ENCODE measurements around the gene CCR4.
"Not testable (repeated sequence)": the region's sequence is repeated elsewhere in the genome, so short reads cannot be mapped to it uniquely, and the experiment has no call there.

The CCR4 gene

DNA sequence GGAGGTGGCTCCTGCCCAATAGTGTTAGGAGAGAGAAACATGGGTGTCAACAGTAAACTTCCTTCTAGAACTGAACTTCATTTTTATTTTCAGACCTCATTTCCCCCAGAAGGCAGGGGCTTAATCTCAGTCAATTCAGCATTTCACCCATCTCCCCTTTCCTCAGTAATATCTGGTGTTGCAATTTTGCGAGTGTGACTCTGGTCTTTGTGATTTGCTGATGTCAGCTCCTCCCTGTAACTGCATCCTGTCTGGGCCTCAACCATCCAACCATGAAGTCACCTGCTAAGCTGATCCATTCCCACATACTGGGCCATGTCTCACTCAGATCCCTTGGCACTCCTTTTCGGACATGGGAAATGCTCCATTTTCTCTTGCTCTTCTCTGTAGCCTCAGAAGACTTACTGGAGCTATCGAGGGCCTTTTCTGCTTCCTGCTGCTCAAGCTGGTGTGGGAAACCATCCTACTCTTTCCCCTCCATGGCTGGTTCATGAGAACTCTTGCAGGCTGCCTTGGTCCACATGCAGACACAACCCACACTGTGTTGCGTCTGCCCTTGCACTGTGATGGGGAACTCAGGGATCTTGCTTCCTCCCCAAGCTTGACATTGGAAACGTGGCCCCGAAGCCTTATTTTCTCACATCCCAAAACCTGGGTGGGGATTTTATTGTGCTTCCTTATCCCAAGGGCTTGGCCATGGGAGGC is 24.6 kb downstream of the CCR4 start:
- Histone ChIP-seq H3K27ac (ENCODE audit: low read depth in 2 of 2, low read length in 2 of 2) (no peak overlapping the region), H3K36me3 (ENCODE audit: control insufficient read depth in 2 of 2, insufficient read depth in 2 of 2, low read length in 2 of 2) (no peaks in the 10 kb centered on the region), H3K9ac (ENCODE audit: low read depth in 1 of 2, low read length in 2 of 2) (no peak overlapping the region), H3K4me3 (ENCODE audit: low read length in 2 of 2) (no peak overlapping the region), H3K27me3 (ENCODE audit: control insufficient read depth in 2 of 2, insufficient read depth in 2 of 2, low read length in 2 of 2) (no peaks in the 10 kb centered on the region), H3K9me3 (ENCODE audit: control insufficient read depth in 2 of 2, low read length in 2 of 2) (no peaks in the 10 kb centered on the region), H3K4me1 (ENCODE audit: control insufficient read depth in 2 of 2, insufficient read depth in 2 of 2, low read length in 2 of 2) (no peaks in the 10 kb centered on the region)

DNA sequence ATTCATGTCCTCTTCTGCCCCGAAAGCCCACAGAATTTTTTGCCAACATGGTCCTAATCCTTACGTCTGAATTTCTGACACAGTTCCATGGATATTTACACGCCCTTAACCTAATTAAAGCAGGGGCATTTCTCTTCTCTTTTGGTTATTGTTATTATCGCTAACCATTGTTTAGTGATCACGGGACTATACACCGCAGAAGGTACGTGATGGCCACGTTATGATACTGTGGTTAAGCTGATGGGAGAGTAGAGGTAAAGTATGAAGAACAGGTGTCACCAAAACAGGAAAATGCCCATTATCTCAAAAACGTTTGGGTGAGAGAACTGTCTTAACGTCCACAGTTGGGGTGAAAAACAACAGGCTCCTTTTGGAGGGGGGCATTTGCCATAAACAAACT is 26.4 kb downstream of the CCR4 start:
- H3K4me3 ChIP-seq (ENCODE audit: low read length in 2 of 2): no peak overlapping the region
- no peaks in the 10 kb centered on the region for H3K9me3 ChIP-seq (ENCODE audit: control insufficient read depth in 2 of 2, low read length in 2 of 2)
- no peaks in the 10 kb centered on the region for H3K4me1 ChIP-seq (ENCODE audit: control insufficient read depth in 2 of 2, insufficient read depth in 2 of 2, low read length in 2 of 2)
- H3K9ac ChIP-seq (ENCODE audit: low read depth in 1 of 2, low read length in 2 of 2): no peak overlapping the region
- H3K36me3 ChIP-seq (ENCODE audit: control insufficient read depth in 2 of 2, insufficient read depth in 2 of 2, low read length in 2 of 2): no peaks in the 10 kb centered on the region
- no peak overlapping the region for H3K27ac ChIP-seq (ENCODE audit: low read depth in 2 of 2, low read length in 2 of 2)
- H3K27me3 ChIP-seq (ENCODE audit: control insufficient read depth in 2 of 2, insufficient read depth in 2 of 2, low read length in 2 of 2): no peaks in the 10 kb centered on the region

DNA sequence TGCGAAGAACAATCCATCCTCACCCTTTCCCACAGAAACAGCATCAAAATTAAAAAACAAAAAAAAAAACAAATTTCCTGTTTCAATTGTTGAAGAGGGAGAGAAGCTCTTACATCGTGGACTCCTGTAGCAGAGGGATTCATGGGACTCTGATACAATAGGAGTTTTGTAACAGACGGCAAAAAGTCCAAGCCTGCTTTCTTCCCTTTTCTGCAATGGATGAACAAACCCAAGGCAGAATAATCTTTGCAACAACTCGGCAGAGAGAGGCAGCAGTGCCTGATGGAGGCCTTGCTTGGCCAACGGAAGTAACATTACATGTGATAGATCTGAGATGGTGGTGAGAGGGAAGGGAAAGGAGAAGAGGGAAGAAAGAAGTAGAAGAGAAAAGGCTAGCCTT is 26.9 kb downstream of the CCR4 start:
- H3K4me1 ChIP-seq (ENCODE audit: control insufficient read depth in 2 of 2, insufficient read depth in 2 of 2, low read length in 2 of 2): no peaks in the 10 kb centered on the region
- H3K9me3 ChIP-seq (ENCODE audit: control insufficient read depth in 2 of 2, low read length in 2 of 2): no peaks in the 10 kb centered on the region
- no peak overlapping the region for H3K4me3 ChIP-seq (ENCODE audit: low read length in 2 of 2)
- no peak overlapping the region for H3K27ac ChIP-seq (ENCODE audit: low read depth in 2 of 2, low read length in 2 of 2)
- H3K9ac ChIP-seq (ENCODE audit: low read depth in 1 of 2, low read length in 2 of 2): no peak overlapping the region
- H3K36me3 ChIP-seq (ENCODE audit: control insufficient read depth in 2 of 2, insufficient read depth in 2 of 2, low read length in 2 of 2): no peaks in the 10 kb centered on the region
- H3K27me3 ChIP-seq (ENCODE audit: control insufficient read depth in 2 of 2, insufficient read depth in 2 of 2, low read length in 2 of 2): no peaks in the 10 kb centered on the region

DNA sequence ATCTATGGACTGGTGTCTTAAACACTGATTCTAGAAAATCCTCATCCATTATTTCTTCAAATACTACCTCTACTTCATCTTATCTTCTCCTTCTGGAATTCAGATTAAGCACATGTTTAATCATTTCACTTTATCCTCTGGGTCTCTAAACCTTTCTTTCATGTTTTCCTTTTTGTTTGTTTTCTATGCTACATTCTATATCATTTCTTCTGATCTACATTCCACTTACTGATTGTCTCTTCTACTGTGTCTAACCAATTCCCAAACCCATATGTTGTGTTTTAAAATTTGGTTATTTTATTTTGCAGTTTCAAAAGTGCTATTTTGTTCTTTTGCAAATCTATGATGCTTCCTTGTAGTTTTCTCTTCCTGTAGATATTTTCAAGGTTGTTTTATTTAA is 31.7 kb downstream of the CCR4 start:
- Histone ChIP-seq H3K36me3 (ENCODE audit: control insufficient read depth in 2 of 2, insufficient read depth in 2 of 2, low read length in 2 of 2) (no peaks in the 10 kb centered on the region), H3K4me1 (ENCODE audit: control insufficient read depth in 2 of 2, insufficient read depth in 2 of 2, low read length in 2 of 2) (no peaks in the 10 kb centered on the region), H3K9ac (ENCODE audit: low read depth in 1 of 2, low read length in 2 of 2) (no peak overlapping the region), H3K27me3 (ENCODE audit: control insufficient read depth in 2 of 2, insufficient read depth in 2 of 2, low read length in 2 of 2) (no peaks in the 10 kb centered on the region), H3K4me3 (ENCODE audit: low read length in 2 of 2) (no peak overlapping the region), H3K27ac (ENCODE audit: low read depth in 2 of 2, low read length in 2 of 2) (no peak overlapping the region), H3K9me3 (ENCODE audit: control insufficient read depth in 2 of 2, low read length in 2 of 2) (no peaks in the 10 kb centered on the region)

DNA sequence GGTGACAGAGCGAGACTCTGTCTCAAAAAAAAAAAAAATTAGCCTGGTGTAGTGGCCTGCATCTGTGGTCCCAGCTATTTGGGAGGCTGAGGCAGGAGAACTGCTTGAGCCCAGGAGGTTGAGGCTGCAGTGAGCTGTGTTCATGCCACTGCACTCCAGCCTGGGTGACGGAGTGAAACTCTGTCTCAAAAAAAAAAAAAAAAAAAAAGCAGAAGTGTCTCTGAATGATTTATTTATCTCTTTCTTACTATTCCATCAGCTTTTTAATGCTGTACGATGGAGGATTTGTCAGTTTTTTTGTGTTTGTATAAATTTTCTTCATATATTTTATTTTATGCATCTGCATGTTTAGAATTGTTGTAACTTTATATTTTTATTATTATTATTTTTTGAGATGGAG is 33.5 kb downstream of the CCR4 start:
- not testable (repeated sequence) for H3K4me3 ChIP-seq (ENCODE audit: low read length in 2 of 2); H3K9me3 ChIP-seq (ENCODE audit: control insufficient read depth in 2 of 2, low read length in 2 of 2); H3K36me3 ChIP-seq (ENCODE audit: control insufficient read depth in 2 of 2, insufficient read depth in 2 of 2, low read length in 2 of 2)

DNA sequence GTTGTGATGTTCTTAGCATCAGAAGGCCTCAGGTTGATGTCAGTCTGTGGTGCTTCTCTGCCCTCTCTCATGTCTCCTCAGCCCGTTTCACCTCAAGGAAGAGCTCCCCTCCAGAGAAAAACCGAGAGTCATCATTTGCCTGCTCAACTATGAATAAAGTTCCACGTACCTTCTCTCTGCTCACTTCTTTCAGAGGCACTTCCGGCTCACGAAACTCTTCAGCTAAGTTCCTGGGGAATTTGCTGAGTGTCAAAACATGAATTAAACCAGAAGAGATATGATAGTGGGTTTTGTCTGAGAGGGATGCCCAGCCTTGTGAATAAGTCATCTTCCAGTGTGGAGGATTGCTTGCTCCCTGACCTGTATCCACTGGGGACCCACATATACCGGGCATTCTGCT is 37.7 kb downstream of the CCR4 start:
- Histone ChIP-seq H3K27me3 (ENCODE audit: control insufficient read depth in 2 of 2, insufficient read depth in 2 of 2, low read length in 2 of 2) (no peaks in the 10 kb centered on the region), H3K27ac (ENCODE audit: low read depth in 2 of 2, low read length in 2 of 2) (no peak overlapping the region)

More for the DNA sequence above, 33.5 kb downstream of the CCR4 start:
- not testable (repeated sequence) for H3K27me3 ChIP-seq (ENCODE audit: control insufficient read depth in 2 of 2, insufficient read depth in 2 of 2, low read length in 2 of 2); H3K9ac ChIP-seq (ENCODE audit: low read depth in 1 of 2, low read length in 2 of 2); H3K27ac ChIP-seq (ENCODE audit: low read depth in 2 of 2, low read length in 2 of 2); H3K4me1 ChIP-seq (ENCODE audit: control insufficient read depth in 2 of 2, insufficient read depth in 2 of 2, low read length in 2 of 2)

DNA sequence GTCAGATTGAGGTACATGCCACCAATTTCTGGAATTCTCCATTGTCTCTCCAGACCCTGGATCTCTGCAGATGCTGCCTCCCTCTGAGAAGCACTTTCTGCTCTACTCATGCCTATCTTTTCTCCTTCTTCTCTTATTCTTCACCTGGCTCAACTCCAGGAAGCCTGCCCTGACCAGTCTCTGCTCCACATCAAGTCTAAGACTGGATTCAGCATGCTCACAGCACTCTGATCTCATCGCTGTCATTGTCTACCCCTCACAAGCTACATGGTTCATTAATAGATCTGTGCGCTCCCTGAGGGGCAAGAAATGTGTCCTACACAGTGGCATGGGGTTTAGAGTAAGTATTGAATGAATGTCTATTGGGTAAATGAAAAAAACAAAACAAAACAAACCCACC is 38.7 kb downstream of the CCR4 start:
- H3K9ac ChIP-seq (ENCODE audit: low read depth in 1 of 2, low read length in 2 of 2): no peak overlapping the region
- no peaks in the 10 kb centered on the region for H3K4me1 ChIP-seq (ENCODE audit: control insufficient read depth in 2 of 2, insufficient read depth in 2 of 2, low read length in 2 of 2)
- H3K27me3 ChIP-seq (ENCODE audit: control insufficient read depth in 2 of 2, insufficient read depth in 2 of 2, low read length in 2 of 2): no peaks in the 10 kb centered on the region
- peaks cover 0 to 4% of the 10 kb centered on the region in 2 donors for H3K36me3 ChIP-seq (ENCODE audit: control insufficient read depth in 2 of 2, insufficient read depth in 2 of 2, low read length in 2 of 2)
- H3K27ac ChIP-seq (ENCODE audit: low read depth in 2 of 2, low read length in 2 of 2): no peak overlapping the region
- H3K4me3 ChIP-seq (ENCODE audit: low read length in 2 of 2): no peak overlapping the region
- no peaks in the 10 kb centered on the region for H3K9me3 ChIP-seq (ENCODE audit: control insufficient read depth in 2 of 2, low read length in 2 of 2)

More for the DNA sequence above, 37.7 kb downstream of the CCR4 start:
- Histone ChIP-seq H3K9ac (ENCODE audit: low read depth in 1 of 2, low read length in 2 of 2) (no peak overlapping the region), H3K36me3 (ENCODE audit: control insufficient read depth in 2 of 2, insufficient read depth in 2 of 2, low read length in 2 of 2) (peaks cover 0 to 3% of the 10 kb centered on the region in 2 donors), H3K4me1 (ENCODE audit: control insufficient read depth in 2 of 2, insufficient read depth in 2 of 2, low read length in 2 of 2) (no peaks in the 10 kb centered on the region), H3K4me3 (ENCODE audit: low read length in 2 of 2) (no peak overlapping the region), H3K9me3 (ENCODE audit: control insufficient read depth in 2 of 2, low read length in 2 of 2) (no peaks in the 10 kb centered on the region)

DNA sequence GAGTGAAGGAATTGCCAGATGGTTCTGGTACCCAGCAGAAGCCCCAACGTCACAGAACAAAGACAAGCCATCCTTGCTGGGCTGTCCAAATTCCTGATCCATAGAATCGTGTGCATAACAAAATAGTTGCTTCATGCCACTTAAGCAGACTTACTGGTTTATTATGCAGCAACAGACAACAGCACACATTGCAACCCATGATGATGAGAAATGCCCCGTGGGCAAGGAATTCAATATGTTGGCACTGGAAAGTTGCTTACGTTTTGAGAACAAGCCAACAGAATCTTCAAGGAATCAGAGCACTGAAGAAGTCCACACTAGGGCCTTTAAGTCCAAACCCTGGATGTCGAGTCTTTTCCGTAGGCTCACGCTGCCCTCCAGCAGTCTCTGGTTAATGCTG is 40.3 kb downstream of the CCR4 start:
- Histone ChIP-seq H3K9me3 (ENCODE audit: control insufficient read depth in 2 of 2, low read length in 2 of 2) (no peaks in the 10 kb centered on the region), H3K4me3 (ENCODE audit: low read length in 2 of 2) (no peak overlapping the region), H3K36me3 (ENCODE audit: control insufficient read depth in 2 of 2, insufficient read depth in 2 of 2, low read length in 2 of 2) (peaks cover under 1 to 9% of the 10 kb centered on the region in 2 donors), H3K9ac (ENCODE audit: low read depth in 1 of 2, low read length in 2 of 2) (no peak overlapping the region), H3K4me1 (ENCODE audit: control insufficient read depth in 2 of 2, insufficient read depth in 2 of 2, low read length in 2 of 2) (no peaks in the 10 kb centered on the region), H3K27me3 (ENCODE audit: control insufficient read depth in 2 of 2, insufficient read depth in 2 of 2, low read length in 2 of 2) (no peaks in the 10 kb centered on the region), H3K27ac (ENCODE audit: low read depth in 2 of 2, low read length in 2 of 2) (no peak overlapping the region)

DNA sequence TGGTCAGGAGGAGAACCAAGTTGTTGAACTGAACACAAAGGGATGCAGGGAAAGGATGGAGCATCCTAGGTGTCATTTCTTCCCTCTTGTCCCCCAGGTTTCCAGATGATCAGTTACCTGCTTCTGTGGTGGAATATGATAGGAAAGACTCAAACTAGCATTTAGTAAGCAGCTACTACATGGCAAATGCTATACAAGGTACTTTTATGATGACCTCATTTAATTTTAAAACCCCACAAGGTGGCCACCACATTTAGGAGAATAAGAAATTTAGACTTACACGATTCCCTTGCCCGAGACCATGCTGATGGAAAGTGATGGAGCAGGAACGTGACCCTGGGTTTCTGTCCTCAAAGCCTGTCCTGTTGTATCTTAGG is 40.9 kb downstream of the CCR4 start:
- Histone ChIP-seq H3K27ac (ENCODE audit: low read depth in 2 of 2, low read length in 2 of 2) (no peak overlapping the region), H3K27me3 (ENCODE audit: control insufficient read depth in 2 of 2, insufficient read depth in 2 of 2, low read length in 2 of 2) (no peaks in the 10 kb centered on the region), H3K36me3 (ENCODE audit: control insufficient read depth in 2 of 2, insufficient read depth in 2 of 2, low read length in 2 of 2) (peaks cover 3 to 14% of the 10 kb centered on the region in 2 donors), H3K4me3 (ENCODE audit: low read length in 2 of 2) (no peak overlapping the region), H3K4me1 (ENCODE audit: control insufficient read depth in 2 of 2, insufficient read depth in 2 of 2, low read length in 2 of 2) (no peaks in the 10 kb centered on the region), H3K9me3 (ENCODE audit: control insufficient read depth in 2 of 2, low read length in 2 of 2) (no peaks in the 10 kb centered on the region), H3K9ac (ENCODE audit: low read depth in 1 of 2, low read length in 2 of 2) (no peak overlapping the region)

DNA sequence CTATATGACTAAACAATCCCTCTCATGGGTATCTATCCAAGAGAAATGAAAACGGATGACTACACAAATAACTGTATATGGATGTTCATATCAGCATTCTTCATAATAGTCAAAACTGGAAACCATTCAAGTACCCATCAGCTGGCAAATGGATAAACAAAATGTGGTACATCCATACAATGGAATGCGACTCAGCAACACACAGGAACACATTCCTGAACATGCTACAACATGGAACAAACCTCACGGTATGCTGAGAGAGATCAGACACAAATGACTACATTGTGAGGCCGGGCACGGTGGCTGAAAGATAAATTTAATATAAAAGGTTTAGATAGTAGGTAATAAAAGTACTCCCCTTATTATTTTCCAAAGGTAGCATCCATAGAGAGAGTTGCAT is 42.6 kb downstream of the CCR4 start:
- no peaks in the 10 kb centered on the region for H3K9me3 ChIP-seq (ENCODE audit: control insufficient read depth in 2 of 2, low read length in 2 of 2)
- H3K4me1 ChIP-seq (ENCODE audit: control insufficient read depth in 2 of 2, insufficient read depth in 2 of 2, low read length in 2 of 2): no peaks in the 10 kb centered on the region
- no peak overlapping the region for H3K27ac ChIP-seq (ENCODE audit: low read depth in 2 of 2, low read length in 2 of 2)
- H3K4me3 ChIP-seq (ENCODE audit: low read length in 2 of 2): no peak overlapping the region
- H3K36me3 ChIP-seq (ENCODE audit: control insufficient read depth in 2 of 2, insufficient read depth in 2 of 2, low read length in 2 of 2): peaks cover 6 to 22% of the 10 kb centered on the region in 2 donors
- H3K9ac ChIP-seq (ENCODE audit: low read depth in 1 of 2, low read length in 2 of 2): no peak overlapping the region
- H3K27me3 ChIP-seq (ENCODE audit: control insufficient read depth in 2 of 2, insufficient read depth in 2 of 2, low read length in 2 of 2): no peaks in the 10 kb centered on the region

DNA sequence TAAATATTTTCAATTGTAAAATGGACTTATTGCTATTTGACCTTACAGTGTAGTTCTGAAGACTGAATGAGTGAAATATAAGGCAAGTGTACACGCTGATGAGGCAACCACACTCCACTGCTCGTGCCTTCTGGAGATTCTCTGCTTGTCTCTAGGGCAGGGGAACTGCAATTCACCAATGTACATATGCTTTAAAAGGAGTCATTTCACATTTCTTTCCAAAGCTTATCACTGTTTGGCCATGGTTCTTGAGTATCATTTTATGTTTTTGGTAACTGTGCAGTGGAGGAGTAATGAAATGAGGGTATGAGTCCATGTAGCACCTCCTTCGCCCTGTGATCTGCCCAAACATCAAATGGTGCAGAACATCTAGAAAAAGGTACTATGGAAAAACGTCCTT is 43.7 kb downstream of the CCR4 start:
- Histone ChIP-seq H3K36me3 (ENCODE audit: control insufficient read depth in 2 of 2, insufficient read depth in 2 of 2, low read length in 2 of 2) (peaks cover 6 to 22% of the 10 kb centered on the region in 2 donors), H3K4me3 (ENCODE audit: low read length in 2 of 2) (no peak overlapping the region), H3K27me3 (ENCODE audit: control insufficient read depth in 2 of 2, insufficient read depth in 2 of 2, low read length in 2 of 2) (no peaks in the 10 kb centered on the region), H3K9me3 (ENCODE audit: control insufficient read depth in 2 of 2, low read length in 2 of 2) (no peaks in the 10 kb centered on the region), H3K4me1 (ENCODE audit: control insufficient read depth in 2 of 2, insufficient read depth in 2 of 2, low read length in 2 of 2) (no peaks in the 10 kb centered on the region), H3K27ac (ENCODE audit: low read depth in 2 of 2, low read length in 2 of 2) (no peak overlapping the region), H3K9ac (ENCODE audit: low read depth in 1 of 2, low read length in 2 of 2) (no peak overlapping the region)
